ENCODE data around the gene SEMA3F. TPM values are rescaled to one million over a fixed set of nuclear protein-coding genes. Genes with fewer than 3 reads are reported as not detected.

The SEMA3F gene
- total RNA-seq, 2 donors from 2014 or later = 44.8 to 63.2 TPM

DNA sequence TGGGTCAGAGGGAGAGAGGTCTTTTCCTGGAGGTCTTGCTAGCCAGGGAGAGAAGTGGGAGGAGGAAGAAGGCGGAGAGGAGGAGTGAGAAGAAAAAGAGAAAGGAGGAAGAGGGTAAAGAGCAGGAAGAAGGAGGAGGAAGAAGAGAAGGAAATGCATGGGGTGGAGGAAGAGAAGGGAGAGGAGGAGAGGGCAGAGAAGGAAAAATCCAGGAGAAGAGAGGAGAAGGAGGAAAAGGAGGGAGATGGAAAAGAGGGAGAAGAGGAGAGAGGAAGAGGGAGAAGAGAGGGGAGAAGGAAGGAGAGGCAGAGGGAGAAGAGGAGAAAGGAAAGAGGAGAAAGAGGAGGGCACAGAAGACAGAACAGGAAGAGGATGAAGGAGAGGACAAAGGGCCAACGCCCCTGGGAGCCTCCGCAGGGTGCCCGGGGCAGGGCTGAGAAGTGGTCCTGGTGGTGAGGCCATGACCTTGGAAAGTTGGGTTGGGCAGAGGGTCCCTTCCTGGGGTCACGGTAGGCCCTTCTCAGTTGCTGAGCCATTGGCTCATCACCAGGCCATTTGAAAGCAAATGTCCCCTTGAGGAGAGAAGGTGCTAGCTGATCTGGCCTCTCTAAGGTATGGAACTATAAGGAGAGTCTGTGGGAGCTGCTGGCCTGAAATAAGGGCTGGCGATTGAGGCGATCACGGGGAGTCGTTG is 1.2 kb upstream of the SEMA3F start:
- Histone ChIP-seq H3K9me3 (ENCODE audit: control insufficient read depth, low read length) (no peaks in the 10 kb centered on the region), H3K36me3 (ENCODE audit: control insufficient read depth, insufficient read depth, low read length) (no peaks in the 10 kb centered on the region), H3K9ac (ENCODE audit: extremely low read depth, low read length, poor library complexity, severe bottlenecking) (no peak overlapping the region), H3K4me1 (ENCODE audit: control insufficient read depth, insufficient read depth, low read length) (peaks cover 7% of the 10 kb centered on the region), H3K27me3 (ENCODE audit: control insufficient read depth, insufficient read depth, low read length, poor library complexity, severe bottlenecking) (peaks cover 25% of the 10 kb centered on the region), H3K27ac (ENCODE audit: low read depth, low read length) (no peak overlapping the region), H3K4me3 (ENCODE audit: low read length) (peak overlapping the region; percentile 62)
- WGBS, 2 experiments (ENCODE audit: insufficient coverage in 1 of 2, insufficient read length in 1 of 2) = 46 to 58% methylated on average over 7 to 9 of the region's 9 CpGs
- H3K36me3 Mint-ChIP-seq (ENCODE audit: low read depth) = no peaks in the 10 kb centered on the region
- DNase-seq = peak; percentile 62
- peak overlapping the region; percentile 93 for H3K4me3 Mint-ChIP-seq
- H3K9me3 Mint-ChIP-seq = no peaks in the 10 kb centered on the region
- H3K27ac Mint-ChIP-seq = no peak overlapping the region
- TF ChIP-seq, protein P1, sequence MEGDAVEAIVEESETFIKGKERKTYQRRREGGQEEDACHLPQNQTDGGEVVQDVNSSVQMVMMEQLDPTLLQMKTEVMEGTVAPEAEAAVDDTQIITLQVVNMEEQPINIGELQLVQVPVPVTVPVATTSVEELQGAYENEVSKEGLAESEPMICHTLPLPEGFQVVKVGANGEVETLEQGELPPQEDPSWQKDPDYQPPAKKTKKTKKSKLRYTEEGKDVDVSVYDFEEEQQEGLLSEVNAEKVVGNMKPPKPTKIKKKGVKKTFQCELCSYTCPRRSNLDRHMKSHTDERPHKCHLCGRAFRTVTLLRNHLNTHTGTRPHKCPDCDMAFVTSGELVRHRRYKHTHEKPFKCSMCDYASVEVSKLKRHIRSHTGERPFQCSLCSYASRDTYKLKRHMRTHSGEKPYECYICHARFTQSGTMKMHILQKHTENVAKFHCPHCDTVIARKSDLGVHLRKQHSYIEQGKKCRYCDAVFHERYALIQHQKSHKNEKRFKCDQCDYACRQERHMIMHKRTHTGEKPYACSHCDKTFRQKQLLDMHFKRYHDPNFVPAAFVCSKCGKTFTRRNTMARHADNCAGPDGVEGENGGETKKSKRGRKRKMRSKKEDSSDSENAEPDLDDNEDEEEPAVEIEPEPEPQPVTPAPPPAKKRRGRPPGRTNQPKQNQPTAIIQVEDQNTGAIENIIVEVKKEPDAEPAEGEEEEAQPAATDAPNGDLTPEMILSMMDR (conservative IDR thresholded peaks at IDR 0.05) = no peak
- peaks cover 15% of the 10 kb centered on the region for H3K27me3 Mint-ChIP-seq (ENCODE audit: insufficient read depth)
- peaks cover 28% of the 10 kb centered on the region for H3K4me1 Mint-ChIP-seq

DNA sequence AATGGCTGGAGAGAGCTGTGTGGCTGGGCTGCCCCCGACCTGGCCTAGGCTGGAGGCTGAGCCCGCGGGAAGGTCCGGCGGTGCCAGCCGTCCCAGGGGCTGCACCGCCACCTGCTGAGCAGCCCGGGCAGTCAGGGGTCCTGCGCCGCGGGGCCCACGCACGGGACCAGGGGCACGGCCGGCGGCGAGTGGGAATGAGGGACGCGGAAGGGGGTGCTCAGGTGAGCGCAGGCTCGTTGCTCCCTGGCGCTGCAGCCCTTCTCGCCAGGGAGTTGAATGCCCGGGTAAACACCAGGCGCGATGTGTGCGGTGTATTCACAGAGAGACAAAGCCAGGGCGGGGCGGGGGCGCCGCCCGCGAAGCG is 666 bp upstream of the SEMA3F start:
- peaks cover 7% of the 10 kb centered on the region for H3K4me1 ChIP-seq (ENCODE audit: control insufficient read depth, insufficient read depth, low read length)
- Mint-ChIP-seq H3K27me3 (ENCODE audit: insufficient read depth) (peaks cover 15% of the 10 kb centered on the region), H3K36me3 (ENCODE audit: low read depth) (no peaks in the 10 kb centered on the region), H3K9me3 (no peaks in the 10 kb centered on the region), H3K4me1 (peaks cover 32% of the 10 kb centered on the region), H3K27ac (no peak overlapping the region), H3K4me3 (peak overlapping the region; percentile 93)
- DNase-seq = no peak
- no peaks in the 10 kb centered on the region for H3K9me3 ChIP-seq (ENCODE audit: control insufficient read depth, low read length)
- no peaks in the 10 kb centered on the region for H3K36me3 ChIP-seq (ENCODE audit: control insufficient read depth, insufficient read depth, low read length)
- peak overlapping the region; percentile 62 for H3K4me3 ChIP-seq (ENCODE audit: low read length)
- 5 to 30% methylated on average over 6 to 34 of the region's 34 CpGs for WGBS, 2 experiments (ENCODE audit: insufficient coverage in 1 of 2, insufficient read length in 1 of 2)
- H3K27me3 ChIP-seq (ENCODE audit: control insufficient read depth, insufficient read depth, low read length, poor library complexity, severe bottlenecking) = peaks cover 25% of the 10 kb centered on the region
- H3K27ac ChIP-seq (ENCODE audit: low read depth, low read length) = no peak overlapping the region
- H3K9ac ChIP-seq (ENCODE audit: extremely low read depth, low read length, poor library complexity, severe bottlenecking) = no peak overlapping the region
- TF ChIP-seq, protein P1 (conservative IDR thresholded peaks at IDR 0.05) = no peak

DNA sequence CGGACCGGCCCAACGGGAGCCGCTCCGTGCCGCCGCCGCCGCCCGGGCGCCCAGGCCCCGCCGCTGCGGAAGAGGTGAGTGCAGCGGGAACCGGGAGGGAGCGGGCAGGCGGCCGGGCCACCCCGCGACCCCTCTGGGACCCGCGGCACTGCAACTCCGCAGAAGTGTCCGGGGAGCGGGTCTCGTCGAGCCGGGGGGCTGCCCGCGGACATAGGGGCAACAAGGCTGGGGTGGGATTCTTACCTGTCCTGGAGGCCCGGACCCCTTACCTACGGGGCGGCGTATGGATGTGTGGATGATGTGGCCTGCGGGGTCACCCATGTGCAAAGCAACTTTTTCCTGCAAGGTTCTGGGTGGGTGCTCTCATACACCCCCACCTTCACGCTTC is 361 bp downstream of the SEMA3F start:
- no peak for DNase-seq
- peaks cover 25% of the 10 kb centered on the region for H3K27me3 ChIP-seq (ENCODE audit: control insufficient read depth, insufficient read depth, low read length, poor library complexity, severe bottlenecking)
- no peaks in the 10 kb centered on the region for H3K36me3 ChIP-seq (ENCODE audit: control insufficient read depth, insufficient read depth, low read length)
- no peaks in the 10 kb centered on the region for H3K9me3 Mint-ChIP-seq
- no peaks in the 10 kb centered on the region for H3K9me3 ChIP-seq (ENCODE audit: control insufficient read depth, low read length)
- H3K9ac ChIP-seq (ENCODE audit: extremely low read depth, low read length, poor library complexity, severe bottlenecking) = peak overlapping the region; percentile 23
- WGBS, 2 experiments (ENCODE audit: insufficient coverage in 1 of 2, insufficient read length in 1 of 2) = 0% methylated on average over 2 to 37 of the region's 37 CpGs
- peak overlapping the region; percentile 85 for H3K4me3 ChIP-seq (ENCODE audit: low read length)
- H3K4me1 ChIP-seq (ENCODE audit: control insufficient read depth, insufficient read depth, low read length) = peaks cover 10% of the 10 kb centered on the region
- H3K27ac Mint-ChIP-seq = peak overlapping the region; percentile 89
- TF ChIP-seq, protein P1 (conservative IDR thresholded peaks at IDR 0.05) = no peak
- H3K36me3 Mint-ChIP-seq (ENCODE audit: low read depth) = no peaks in the 10 kb centered on the region
- H3K27ac ChIP-seq (ENCODE audit: low read depth, low read length) = no peak overlapping the region
- H3K4me1 Mint-ChIP-seq = peaks cover 40% of the 10 kb centered on the region
- H3K27me3 Mint-ChIP-seq (ENCODE audit: insufficient read depth) = peaks cover 15% of the 10 kb centered on the region
- H3K4me3 Mint-ChIP-seq = peak overlapping the region; percentile 93
